Measurements from ENCODE around the gene FABP7. TPM values are rescaled to one million over a fixed set of nuclear protein-coding genes. Genes with fewer than 3 reads are reported as not detected.

The FABP7 gene
- total RNA-seq, 1 donor from 2014 or later, result not detected

Other genes starting within 250 kb of the FABP7 start
- gene PKIB, start 169.3 kb upstream of the FABP7 start, total RNA-seq, result 23.2 and 48.5 TPM in 2 replicates
- gene SMPDL3A, start 9.5 kb downstream of the FABP7 start, total RNA-seq, result 3.5 TPM in 2 replicates
- not detected in 2 replicates for gene CLVS2, start 216.5 kb downstream of the FABP7 start, total RNA-seq